Stimulated activated CD4-positive, alpha-beta T cell treated with anti-CD3 and anti-CD28 coated beads, Interleukin-12 subunit alpha, Interleukin-12 subunit beta, amount 100 ng/mL, for 48 hours (primary cell): ENCODE data around the gene C2orf81.
"Not testable (repeated sequence)": the region's sequence is repeated elsewhere in the genome, so short reads cannot be mapped to it uniquely, and the experiment has no call there.

Source experiments
- DNase-seq, 3 donors: peaks; one replicate each; pipeline ENCODE4 v3.0.0-alpha.2; 2020; ENCODE audit warnings: low read depth in 2 of 3, low spot score in 1 of 3

Gene C2orf81

DNA sequence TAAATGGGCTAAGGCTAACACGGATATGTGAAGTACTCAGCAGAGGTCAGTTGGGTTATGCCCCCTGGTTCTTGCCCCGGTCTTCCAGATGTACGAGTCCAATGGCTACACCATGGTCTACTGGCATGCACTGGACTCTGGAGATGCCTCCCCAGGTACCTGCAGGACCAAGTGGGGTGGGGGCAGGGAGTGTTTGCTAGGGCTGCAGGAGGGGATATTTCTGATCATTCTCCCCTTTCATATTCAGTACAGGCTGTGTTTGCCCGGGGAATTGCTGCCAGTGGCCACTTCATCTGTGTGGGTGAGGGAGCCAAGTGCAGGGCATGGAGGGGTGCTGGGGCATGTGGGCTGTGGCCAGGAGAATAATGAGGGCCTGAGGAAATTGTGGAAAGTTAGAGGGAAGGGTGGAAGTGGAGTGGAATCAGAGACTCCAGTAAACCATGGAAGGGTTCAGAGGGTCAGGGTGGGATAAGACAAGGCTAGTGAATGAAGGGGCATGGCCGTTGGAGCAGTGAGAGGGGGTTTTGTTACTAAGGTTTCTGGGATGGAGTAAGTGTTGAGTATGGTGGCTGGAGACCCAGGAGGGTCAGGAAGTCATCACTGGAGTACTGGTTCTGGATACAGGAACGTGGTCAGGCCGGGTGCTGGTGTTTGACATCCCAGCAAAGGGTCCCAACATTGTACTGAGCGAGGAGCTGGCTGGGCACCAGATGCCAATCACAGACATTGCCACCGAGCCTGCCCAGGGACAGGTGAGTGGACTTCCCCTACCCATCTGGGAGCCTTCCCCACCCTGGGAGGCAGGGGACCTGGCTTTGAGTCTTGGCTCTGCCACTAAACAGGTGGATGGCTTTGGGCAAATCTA, 2.0 kb upstream of the C2orf81 start:
- no peak for DNase-seq

DNA sequence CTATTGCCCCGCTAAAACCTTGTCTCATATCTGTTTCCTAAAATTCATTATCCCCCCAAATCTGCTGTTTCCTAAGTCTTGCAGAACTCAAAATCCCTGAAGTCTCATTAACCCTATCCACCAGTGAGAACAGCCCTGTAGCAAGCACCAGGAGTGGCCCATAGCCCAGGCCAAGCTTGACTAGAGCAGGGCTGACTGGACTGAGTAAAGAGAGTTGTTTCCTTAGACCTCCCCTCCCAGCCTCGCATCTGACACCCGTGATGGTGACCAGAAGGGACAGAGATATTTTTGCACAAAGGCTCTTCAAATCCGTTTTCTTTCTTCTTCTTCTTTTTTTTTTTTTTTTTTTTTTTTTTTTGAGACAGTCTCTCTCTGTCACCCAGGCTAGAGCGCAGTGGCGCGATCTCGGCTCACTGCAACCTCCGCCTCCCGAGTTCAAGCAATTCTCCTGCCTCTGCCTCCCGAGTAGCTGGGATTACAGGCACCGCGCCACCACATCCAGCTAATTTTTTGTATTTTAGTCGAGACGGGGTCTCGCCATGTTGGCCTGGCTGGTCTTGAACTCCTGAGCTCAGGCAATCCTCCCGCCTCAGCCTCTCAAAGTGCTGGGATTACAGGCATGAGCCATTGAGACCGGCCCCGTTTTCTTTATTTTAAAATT, 846 bp downstream of the C2orf81 start:
- DNase-seq = not testable (repeated sequence)

DNA sequence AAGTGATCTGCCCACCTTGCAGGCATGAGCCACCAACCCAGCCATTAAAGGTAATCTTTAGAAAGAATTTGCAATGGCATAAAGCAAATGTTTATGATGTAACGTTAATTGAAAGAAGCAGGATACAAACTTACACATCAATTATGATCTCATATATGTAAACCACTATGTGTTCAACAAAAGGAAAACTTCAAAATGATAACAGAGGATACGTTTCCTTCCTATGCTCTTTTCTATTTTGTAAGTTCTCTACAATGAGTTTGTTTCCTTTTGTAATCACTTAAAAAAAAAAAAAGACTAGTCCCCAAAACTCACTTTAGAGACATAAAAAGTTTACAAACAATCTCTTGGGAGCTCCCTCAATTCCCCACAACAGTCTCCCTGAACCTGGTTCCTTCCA, 1.4 kb downstream of the C2orf81 start:
- no peak for DNase-seq

DNA sequence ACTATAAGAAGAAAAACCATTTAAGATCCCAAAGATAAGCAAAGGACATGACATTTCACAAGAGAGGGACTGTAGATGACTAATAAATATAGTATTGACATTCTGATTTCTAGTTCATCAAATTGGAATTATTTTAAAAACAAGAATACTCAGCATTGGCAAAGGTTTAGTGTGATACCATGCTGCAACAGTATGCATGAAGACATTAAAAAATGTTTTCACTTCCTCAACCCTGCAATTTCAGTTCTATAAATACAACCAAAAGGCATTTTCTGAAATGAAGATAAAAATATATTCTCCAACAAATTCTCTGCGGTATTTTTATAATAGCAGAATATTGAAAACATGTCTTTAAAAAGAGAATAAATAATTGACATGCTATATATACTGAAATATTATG, 2.1 kb downstream of the C2orf81 start:
- no peak for DNase-seq

DNA sequence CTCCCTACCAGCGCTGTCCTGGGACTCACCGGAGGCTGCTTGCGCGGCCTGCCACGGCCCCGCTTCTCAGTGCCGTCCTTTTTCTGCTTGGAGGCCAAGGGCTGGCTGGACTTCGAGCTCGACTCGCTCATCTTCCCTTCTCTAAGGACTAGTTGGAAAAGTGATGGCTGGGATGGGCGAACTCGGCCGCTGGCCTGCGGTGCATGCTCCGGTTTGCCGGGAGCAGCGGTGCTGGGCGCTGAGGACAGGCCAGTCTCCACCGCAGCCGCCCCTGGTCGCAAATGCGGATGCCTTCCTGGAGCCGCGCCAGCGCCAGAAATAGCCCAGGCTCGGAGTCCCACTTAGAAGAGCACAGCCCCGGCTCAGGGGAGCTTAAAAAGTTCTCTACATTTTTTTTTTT, 3.1 kb downstream of the C2orf81 start:
- DNase-seq = no peak

DNA sequence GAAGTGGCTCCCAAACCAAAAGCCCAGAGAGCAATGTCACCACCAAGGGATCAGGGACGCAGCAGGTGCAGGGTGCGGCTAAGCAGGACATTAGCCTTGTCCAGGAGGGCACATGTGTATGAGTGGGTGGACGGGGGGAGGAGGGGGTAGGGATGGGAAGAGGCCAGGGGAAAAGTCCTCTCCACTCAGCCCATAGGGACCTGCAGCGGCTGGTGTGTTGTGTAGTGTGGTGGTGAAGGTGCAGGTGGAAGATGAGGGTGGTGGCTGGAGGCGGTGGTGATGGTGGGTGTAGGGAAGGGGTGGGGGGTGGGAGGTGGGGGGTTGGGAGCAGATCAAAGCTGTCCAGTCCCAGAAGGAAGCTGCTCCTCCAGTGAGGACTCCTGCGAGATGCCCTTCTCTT, 3.7 kb downstream of the C2orf81 start:
- DNase-seq = no peak

DNA sequence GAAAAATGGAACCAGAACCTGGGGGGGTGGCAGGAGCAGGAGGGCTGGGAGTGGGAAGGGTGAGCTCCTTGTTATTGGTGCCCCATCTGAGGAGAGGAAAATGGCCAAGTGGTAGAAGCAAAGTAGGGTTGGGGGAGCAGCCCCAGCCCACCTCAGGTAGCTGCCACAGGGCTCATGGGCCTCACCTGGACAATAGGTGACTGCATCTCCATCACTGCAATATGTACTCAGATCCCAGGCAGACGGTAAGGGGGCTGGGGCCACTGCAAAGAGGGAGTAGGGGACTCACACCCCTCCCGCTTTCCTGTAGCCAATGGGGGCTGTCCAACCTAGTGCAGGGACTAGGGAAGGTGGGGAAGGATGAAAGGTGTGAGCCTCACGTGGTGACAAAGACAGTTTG, 4.2 kb downstream of the C2orf81 start:
- DNase-seq = no peak

DNA sequence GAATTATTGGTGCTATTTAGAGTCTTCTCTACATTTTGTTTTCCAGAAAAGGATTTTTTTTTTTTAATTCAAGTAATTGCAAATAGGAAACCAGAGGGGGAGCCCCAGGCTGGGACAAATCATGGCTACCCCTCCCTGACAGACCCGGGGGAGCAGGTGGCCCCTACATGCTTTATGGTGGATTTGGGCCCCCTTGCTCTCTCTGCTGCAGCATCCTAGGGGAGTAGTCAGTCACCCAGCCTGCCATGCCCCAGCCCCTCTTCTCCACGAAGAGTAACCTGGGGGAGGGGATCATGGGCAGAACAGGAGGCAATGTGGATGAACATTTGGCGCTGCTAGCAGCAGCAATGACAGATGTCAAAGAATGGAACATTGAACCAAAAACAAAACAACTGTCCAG, 4.6 kb downstream of the C2orf81 start:
- no peak for DNase-seq

DNA sequence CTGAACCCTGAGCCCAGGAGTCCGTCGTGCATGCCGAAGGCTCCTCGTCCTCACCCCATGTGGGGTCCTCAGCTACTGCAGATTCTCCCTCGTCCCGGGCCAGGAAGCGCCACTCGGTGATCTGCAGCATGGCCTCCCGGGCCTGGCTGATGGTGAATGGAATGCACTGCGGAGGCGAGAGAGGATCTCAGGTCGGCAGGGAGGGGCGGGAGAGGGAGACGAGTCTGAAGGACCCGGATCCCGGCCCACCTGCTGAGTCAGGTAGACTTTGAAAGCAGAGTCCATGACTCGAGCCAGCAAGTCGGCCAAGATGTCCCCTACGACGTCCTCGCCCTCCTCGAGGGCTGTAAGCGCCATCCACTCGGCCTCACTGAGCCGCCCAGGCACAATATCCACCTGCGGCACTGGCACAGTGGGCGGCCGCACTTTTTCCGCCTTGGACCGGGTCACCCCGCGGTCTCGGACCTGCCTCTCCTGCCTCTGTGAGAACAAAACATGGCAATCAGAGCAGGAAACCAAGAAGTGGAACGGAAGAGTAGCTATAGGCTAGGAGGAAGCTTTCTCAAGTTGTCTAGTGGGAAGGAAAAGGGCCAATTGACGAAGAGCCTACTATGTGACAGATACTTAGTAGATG, 5.5 kb downstream of the C2orf81 start:
- no peak for DNase-seq

DNA sequence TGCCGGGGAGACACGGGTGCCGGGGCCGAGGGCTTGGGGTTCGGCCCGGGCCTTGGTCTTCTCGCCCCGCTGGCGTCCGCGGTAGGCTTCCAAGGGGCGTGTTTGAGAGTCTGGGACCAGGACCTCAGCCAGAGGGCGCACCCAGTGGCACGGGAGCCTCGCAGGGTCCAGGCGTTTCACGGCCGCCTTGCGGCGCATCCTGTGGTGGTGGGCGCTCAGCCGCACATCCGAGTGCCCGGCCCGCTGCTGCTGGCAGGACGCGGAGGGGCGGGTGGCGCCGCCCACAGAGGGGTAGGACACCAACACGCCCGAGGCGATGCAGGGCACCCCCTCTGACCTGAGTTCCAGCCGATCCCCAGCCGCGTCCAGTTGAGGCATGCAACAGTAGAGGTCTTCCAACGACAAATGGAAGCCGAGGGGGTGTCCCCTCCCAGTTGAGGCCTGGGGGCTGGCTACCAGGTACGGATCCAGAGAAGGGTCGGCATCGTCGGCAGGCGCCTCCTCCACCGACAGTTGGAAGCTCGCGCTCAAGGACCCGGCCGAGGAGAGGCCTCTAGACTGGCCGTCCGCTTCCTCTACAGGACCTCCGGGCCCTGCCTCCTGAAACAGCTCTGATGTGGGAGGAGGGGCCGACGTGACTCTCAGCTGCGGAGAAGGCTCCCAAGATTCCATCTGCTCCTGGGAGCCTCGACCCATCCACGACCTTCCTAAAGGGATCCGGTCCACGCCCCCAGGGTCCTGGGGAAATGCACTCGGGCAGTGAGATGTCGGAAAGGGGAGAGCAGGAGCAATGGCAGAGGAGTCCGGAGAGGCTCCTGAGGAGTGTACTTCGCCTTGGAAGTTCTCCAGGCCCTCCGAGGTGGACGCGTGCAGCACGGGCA, 6.3 kb downstream of the C2orf81 start:
- DNase-seq = no peak

DNA sequence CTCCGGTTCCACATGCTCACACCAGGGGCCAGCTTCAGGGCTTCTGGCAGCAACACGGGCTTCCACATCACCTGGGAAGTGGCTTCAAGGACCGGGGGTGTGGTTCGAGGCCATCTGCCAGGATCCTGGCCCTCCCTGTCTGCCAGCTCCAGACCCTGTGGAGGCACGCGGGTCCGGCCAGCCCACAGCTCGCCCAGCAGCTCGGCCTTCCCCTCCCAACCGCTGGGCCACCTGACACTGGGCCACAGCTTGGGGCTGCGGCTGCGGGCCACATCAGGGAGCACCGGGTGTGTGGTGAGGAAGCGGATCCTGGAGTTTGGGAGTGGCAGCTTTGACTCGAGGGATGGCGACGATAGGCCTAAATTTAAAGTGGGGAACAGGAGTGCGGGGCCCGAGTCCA, 7.0 kb downstream of the C2orf81 start:
- no peak for DNase-seq

DNA sequence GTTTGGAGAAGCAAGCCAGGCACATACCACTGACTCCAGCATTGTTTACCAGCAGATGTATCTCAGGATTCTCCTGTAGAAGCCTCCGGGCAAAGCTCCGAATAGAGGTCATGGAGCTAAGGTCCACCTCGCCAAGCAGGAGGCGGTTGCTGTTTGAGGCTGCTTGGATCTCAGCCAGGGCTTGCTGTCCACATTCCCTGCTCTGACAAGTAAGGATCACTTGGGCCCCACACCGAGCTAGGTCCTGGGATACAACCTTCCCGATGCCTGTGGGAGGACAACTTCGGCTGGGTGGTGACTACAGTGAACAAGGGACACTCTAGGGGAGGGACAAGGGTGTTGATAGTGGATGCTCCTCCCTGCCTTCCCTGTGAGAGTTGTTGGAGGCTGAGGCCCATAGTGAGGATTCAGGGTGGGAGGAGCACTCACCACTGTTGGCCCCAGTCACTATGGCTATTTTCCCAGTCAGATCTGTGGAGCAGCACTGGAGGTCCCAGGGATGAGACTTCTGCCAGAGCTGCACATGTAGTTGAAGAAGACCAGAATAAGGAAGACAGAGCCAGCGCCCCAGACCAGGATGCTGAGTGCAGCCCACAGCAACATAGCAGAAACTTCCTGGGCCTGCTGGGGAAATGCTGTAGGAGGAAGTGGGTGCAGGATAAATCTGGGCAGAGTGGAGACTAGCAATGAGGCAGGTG, 8.3 kb downstream of the C2orf81 start:
- DNase-seq = no peak

DNA sequence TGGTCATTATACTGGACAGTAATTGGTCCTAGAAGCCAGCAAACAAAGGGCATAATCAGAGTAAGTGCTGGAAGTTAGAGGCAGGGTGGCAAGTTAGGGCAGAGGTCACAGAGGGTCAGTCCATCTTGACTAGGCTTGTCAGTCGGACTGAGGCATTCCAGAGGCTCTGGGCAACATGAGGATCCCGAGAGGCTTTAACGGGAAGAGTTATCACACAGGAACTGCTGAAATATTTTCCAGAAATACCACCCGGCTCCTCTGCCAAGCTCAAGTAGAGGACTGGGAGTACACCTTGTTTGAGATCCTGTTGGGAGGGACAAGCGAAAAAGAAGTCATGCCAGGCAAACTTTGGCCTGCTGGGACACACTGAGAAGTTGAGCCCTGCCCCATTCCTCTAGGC, 13.7 kb downstream of the C2orf81 start:
- no peak for DNase-seq

DNA sequence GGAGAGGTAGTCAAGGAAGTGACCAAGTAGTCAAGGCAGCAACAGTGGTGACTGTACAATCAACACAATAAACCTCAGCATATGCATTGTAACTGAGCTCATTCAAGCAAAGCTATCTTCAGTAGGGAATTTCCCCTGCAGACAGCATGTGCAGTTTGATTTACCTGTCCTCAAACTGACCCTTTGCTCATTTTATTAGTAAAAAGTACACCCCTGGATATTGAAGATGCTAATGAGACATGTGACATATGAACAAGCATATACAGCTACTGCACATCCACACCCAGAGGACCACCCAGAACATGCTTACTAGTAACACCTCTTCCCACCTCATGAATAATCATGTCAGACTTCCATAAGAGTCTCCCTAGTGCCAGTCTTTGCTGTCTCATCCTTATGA, 15.4 kb downstream of the C2orf81 start:
- no peak for DNase-seq

DNA sequence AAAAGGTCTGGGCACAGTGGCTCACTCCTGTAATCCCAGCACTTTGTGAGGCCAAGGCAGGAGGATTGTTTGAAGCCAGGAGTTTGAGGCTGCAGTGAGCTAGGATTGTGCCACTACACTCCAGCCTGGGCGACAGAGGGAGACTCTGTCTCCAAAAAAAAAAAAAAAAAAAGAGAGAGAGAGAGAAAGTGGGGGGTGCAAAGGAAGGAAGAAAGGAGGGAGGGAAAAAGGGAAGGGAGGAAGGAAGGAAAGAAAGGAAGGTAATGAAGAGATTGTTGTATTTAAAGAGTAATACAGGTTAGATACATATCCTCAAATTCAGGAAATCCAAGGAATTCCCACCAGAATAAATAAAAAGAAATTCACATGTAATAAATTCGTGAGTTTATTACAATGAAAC, 19.5 kb downstream of the C2orf81 start:
- DNase-seq = no peak

DNA sequence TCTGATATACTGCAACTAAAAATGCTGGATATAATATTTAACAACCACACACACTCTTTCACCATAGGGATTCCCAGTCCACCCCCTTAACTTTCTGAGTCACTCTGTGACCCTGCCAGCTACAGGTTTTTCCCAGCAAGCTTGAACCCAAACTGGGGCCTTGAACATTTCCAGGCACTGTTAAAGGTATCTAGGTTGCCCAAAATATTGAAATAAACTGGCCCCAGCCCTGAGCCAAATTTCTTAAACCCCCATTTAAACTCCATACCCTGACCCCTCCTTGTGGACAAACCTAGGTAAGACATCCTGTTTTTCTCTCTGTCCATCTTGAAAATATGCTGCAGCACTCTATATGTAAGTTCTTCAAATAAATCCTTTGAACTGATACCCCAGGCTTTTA, 21.6 kb downstream of the C2orf81 start:
- no peak for DNase-seq

DNA sequence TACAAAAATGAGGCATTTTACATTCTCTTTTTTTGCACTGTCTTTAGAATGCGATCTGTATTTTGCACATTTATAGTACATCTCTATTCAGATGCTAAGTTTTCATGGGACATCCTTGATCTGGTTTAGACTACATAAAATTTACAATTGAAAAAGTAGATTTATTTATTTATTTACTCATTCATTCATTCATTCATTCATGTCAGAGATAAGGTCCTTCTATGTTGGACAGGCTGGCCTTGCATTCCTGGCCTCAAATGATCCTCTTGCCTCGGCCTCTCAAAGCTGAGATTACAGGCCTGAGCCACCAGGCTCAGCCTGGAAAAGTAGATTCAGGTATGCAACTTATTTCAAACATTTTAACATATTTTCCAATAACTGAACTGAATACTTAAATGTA, 25.3 kb downstream of the C2orf81 start:
- DNase-seq = no peak

DNA sequence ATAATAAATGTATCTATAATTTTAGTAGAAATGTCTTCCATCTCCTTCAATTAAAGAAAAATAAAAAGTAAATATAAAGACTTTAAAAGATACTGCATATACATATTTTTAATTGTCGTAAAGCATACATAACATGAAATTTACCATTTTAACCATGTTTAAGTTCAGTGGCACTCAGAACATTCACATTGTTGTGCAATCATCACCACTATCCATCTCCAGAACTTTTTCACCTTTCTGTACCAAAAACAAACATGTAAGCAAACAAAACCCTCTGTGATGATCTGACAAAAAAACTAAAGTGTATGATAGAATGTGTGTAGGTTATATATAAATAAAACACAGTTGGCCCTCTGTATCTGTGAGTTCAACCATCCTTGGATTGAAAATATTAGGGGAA, 27.9 kb downstream of the C2orf81 start:
- no peak for DNase-seq

DNA sequence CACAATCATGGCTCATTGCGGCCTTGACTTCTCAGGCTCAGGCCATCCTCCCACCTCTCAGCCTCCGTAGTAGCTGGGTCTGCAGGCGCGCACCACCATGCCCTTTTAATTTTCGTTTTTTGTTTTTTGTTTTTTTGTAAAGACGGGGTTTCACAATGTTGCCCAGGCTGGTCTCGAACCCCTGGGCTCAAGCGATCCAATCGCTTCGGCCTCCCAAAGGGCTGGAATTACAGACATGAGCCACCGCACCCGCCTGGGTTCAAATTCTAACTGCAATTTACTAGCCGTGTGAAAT, 29.0 kb downstream of the C2orf81 start:
- no peak for DNase-seq

DNA sequence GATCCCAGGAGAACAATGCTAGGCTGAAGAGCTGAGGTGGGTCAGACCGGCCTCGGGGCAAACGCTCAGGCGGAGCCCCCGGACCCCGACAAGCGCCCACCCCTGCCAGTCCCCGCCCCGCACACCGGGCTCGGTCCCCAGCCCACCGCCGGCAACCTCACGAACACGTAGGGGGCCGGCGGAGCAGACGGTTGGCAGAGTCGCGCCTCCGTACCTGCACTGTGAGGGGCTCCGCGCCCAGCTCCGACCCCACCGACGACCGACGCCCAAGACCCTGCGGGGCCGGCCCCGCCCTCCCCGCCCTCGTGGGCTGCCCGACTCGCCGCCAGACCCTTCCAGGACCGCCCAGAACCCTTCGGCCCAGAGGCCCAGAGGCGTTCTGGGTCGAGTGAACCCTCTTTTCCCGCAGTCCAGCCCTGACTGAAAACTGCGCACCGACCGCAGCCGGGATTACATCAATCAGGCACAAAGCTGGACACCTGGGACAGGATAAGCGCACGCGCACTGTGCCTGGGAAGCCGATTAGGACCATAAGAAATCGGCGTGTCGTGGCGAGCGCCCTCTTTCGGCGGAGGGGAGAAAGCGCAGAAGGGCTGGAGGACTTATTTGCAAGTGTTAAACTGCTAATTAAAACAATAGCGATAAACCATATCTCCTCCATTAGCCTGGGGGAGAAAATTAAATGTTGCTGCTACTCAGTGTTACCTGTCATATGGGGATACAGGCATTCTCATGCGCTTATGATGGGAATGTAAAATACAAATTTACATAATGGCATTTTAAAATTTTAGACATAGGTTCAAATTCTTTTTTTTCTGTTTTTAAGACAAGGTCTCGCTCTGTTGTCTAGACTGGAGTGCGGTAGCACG, 29.6 kb downstream of the C2orf81 start:
- DNase-seq = peak; percentile 90 to 96 (median 91)
